Measurements from ENCODE around the gene TMEM72. TPM values are rescaled to one million over a fixed set of nuclear protein-coding genes. Genes with fewer than 3 reads are reported as not detected.

The TMEM72 gene
- total and polyA plus RNA-seq, 2 of the 13 experiments (the other 11 are each of a cell fraction or from before 2014, with no cell fraction given), result 0.04 TPM; not detected in 1

GRCh38 chr10:44959247-44960087 lies 48.3 kb downstream of the TMEM72 start, which contains the start of gene RASSF4 (continued):
- TF ChIP-seq ZNF777 (CRISPR knock-in tag; IDR thresholded peaks at IDR 0.05), result no peak
- no peak; the same call in 1 of the 2 replicates for TF ChIP-seq CHCHD3 (CRISPR knock-in tag; IDR thresholded peaks at IDR 0.05)
- TF ChIP-seq ZNF510 (CRISPR knock-in tag; IDR thresholded peaks at IDR 0.05; ENCODE audit: low read depth), result no peak
- peak; percentile 77 for TF ChIP-seq AGO2 (optimal IDR thresholded peaks at IDR 0.05; ENCODE audit: low read depth, low read length)
- TF ChIP-seq ATF2 (CRISPR knock-in tag; IDR thresholded peaks at IDR 0.05), result no peak
- no peak for TF ChIP-seq PCBP2 (optimal IDR thresholded peaks at IDR 0.05; ENCODE audit: low read depth, low read length, poor library complexity, severe bottlenecking)
- no peak for TF ChIP-seq TEF (CRISPR knock-in tag; IDR thresholded peaks at IDR 0.05)
- TF ChIP-seq SCMH1 (CRISPR knock-in tag; IDR thresholded peaks at IDR 0.05; ENCODE audit: borderline replicate concordance), result no peak
- TF ChIP-seq ZSCAN25 (CRISPR knock-in tag; IDR thresholded peaks at IDR 0.05), result peak; percentile 25; the same call in 1 of the 2 replicates
- peak; percentile 33; the same call in 1 of the 2 replicates for TF ChIP-seq MED13 (CRISPR knock-in tag; IDR thresholded peaks at IDR 0.05)
- TF ChIP-seq MBD4 (IDR thresholded peaks at IDR 0.05; ENCODE audit: borderline replicate concordance, low read length), result no peak
- TF ChIP-seq POLR2AphosphoS5 (IDR thresholded peaks at IDR 0.05; ENCODE audit: low read depth, low read length), result peak; percentile 83
- TF ChIP-seq NFKB2 (CRISPR knock-in tag; IDR thresholded peaks at IDR 0.05; ENCODE audit: borderline replicate concordance), result no peak; the same call in 1 of the 2 replicates
- no peak for TF ChIP-seq ZNF589 (CRISPR knock-in tag; conservative IDR thresholded peaks at IDR 0.05)
- TF ChIP-seq ZSCAN12 (CRISPR knock-in tag; IDR thresholded peaks at IDR 0.05), result no peak
- peak; percentile 70 for TF ChIP-seq ZBTB25 (CRISPR knock-in tag; IDR thresholded peaks at IDR 0.05)
- no peak for TF ChIP-seq ZFP82 (CRISPR knock-in tag; IDR thresholded peaks at IDR 0.05; ENCODE audit: borderline replicate concordance)
- no peak for TF ChIP-seq MZF1 (CRISPR knock-in tag; IDR thresholded peaks at IDR 0.05; ENCODE audit: borderline replicate concordance)
- no peak for TF ChIP-seq GMEB2 (CRISPR knock-in tag; IDR thresholded peaks at IDR 0.05; ENCODE audit: low read depth)
- TF ChIP-seq ZNF616 (CRISPR knock-in tag; IDR thresholded peaks at IDR 0.05; ENCODE audit: low read depth), result no peak
- TF ChIP-seq SNAPC5 (CRISPR knock-in tag; IDR thresholded peaks at IDR 0.05; ENCODE audit: borderline replicate concordance), result no peak
- TF ChIP-seq ZNF143 (CRISPR knock-in tag; IDR thresholded peaks at IDR 0.05), result peak; percentile 23; the same call in 1 of the 2 replicates
- no peak for TF ChIP-seq ZFP62 (CRISPR knock-in tag; IDR thresholded peaks at IDR 0.05)
- TF ChIP-seq ZNF740 (CRISPR knock-in tag; IDR thresholded peaks at IDR 0.05), result no peak
- TF ChIP-seq HDAC6 (IDR thresholded peaks at IDR 0.05; ENCODE audit: low read depth, low read length), result no peak
